Activated naive CD4-positive, alpha-beta T cell treated with anti-CD3 and anti-CD28 coated beads, Interleukin-2, amount 50 U/mL, for 16 hours (primary cell): ENCODE data around the gene RPTOR.

Source experiments
- DNase-seq: peaks from one replicate; pipeline ENCODE4 v3.0.0-alpha.2; 2020

RPTOR gene

GRCh38 chr17:80844418-80844990, 299.9 kb downstream of the RPTOR start:
- peak; percentile 4 for DNase-seq

- DNase-seq = peak; percentile 9
Observed at GRCh38 chr17:80845069-80845862, 300.6 kb downstream of the RPTOR start.

GRCh38 chr17:80845863-80846671, 301.4 kb downstream of the RPTOR start:
- DNase-seq = peak; percentile 10

GRCh38 chr17:80846932-80847331, 302.3 kb downstream of the RPTOR start:
- DNase-seq = peak; percentile 12

GRCh38 chr17:80847496-80848230, 303.0 kb downstream of the RPTOR start:
- DNase-seq = peak; percentile 54

GRCh38 chr17:80848449-80849102, 303.9 kb downstream of the RPTOR start:
- DNase-seq = peak; percentile 6

- no peak for DNase-seq
Observed at GRCh38 chr17:80849119-80849518, 304.5 kb downstream of the RPTOR start.

GRCh38 chr17:80850109-80850508, 305.5 kb downstream of the RPTOR start:
- DNase-seq = no peak

GRCh38 chr17:80850817-80851216, 306.2 kb downstream of the RPTOR start:
- DNase-seq = no peak

GRCh38 chr17:80851277-80851925, 306.8 kb downstream of the RPTOR start:
- DNase-seq = no peak

- no peak for DNase-seq
Observed at GRCh38 chr17:80852476-80853015, 307.9 kb downstream of the RPTOR start.

GRCh38 chr17:80853076-80853475, 308.4 kb downstream of the RPTOR start:
- no peak for DNase-seq

GRCh38 chr17:80854220-80854619, 309.6 kb downstream of the RPTOR start:
- no peak for DNase-seq

GRCh38 chr17:80855196-80855947, 310.7 kb downstream of the RPTOR start:
- DNase-seq = no peak

- DNase-seq = peak; percentile 89
Observed at GRCh38 chr17:80855948-80856862, 311.6 kb downstream of the RPTOR start.

GRCh38 chr17:80856863-80857755, 312.5 kb downstream of the RPTOR start:
- DNase-seq = peak; percentile 38

GRCh38 chr17:80857756-80858171, 313.1 kb downstream of the RPTOR start:
- DNase-seq = no peak

- no peak for DNase-seq
Observed at GRCh38 chr17:80858301-80859001, 313.8 kb downstream of the RPTOR start.
